NCI-H510A (cell line): Measurements from ENCODE around the gene ZNF813.
"Not testable (repeated sequence)": the region's sequence is repeated elsewhere in the genome, so short reads cannot be mapped to it uniquely, and the experiment has no call there.

Experiments used
- DNase-seq: peaks from one replicate; lab custom pipeline; 2025; lab: John Stamatoyannopoulos, UW

Gene ZNF813

DNA sequence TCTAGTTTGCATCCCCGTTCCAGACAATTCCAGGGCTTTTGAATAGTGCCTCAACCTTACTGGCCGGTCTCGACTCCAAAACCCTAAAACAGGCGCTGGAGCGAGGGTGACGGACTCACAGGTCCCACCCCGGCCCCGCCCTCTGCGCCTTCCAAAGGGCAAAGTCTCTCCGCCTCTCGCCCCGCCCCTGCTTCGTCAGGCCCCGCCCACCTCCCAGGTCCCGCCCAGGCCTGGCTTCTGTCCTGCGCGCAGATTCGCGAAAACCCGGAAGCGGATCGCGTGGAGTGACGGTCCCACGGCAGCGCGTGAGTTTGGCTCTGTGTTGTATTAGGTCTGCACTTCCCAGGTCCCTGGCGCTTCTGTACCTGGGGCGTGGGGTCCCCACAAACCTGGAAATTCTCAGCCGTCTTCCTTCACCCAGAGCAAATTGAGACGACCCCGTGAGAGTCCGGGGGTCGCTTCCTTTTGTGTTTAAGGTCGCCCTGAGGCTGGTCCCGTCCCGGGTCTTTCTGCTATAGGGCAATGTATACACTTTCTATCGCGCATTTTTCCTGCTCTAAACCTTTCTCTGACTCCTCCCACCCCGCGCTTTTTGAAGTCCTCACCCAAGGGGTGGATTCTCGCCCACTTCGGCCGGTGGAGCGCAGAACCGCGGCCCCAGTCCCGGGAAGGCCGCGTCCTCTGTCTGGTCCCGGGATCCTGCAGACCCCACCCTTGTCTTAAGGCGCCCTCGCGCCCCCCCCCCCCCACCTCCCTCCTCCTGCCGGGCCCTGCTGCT lies at the start of gene ZNF813:
TSS of gene ZNF813 (plus strand) at position 249 of the 778 bp plus-strand sequence. CDS start 16,090 bp downstream, outside the sequence.
- DNase-seq = no peak

DNA sequence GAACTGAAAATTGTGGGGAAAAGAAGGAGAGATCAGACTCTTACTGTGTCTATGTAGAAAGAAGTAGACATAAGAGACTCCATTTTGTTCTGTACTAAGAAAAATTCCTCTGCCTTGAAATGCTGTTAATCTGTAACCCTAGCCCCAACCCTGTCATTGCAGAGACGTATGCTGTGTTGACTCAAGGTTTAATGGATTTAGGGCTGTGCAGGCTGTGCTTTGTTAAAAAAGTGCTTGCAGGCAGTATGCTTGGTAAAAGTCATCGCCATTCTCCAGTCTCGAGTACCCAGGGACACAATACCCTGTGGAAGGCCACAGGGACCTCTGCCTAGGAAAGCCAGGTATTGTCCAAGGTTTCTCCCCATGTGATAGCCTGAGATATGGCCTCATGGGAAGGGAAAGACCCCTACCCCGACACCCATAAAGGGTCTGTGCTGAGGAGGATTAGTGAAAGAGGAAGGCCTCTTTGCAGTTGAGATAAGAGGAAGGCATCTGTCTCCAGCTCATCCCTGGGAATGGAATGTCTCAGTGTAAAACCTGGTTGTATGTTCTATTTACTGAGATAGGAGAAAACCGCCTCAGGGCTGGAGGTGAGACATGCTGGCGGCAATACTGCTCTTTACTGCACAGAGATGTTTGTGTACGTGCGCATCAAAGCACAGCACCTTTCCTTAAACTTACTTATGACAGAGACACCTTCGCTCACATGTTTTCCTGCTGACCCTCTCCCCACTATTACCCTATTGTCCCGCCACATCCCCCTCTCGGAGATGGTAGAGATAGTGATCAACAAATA lies 46.8 kb upstream of the ZNF813 start:
- not testable (repeated sequence) for DNase-seq

- no peak for DNase-seq
These were observed 45.0 kb upstream of the ZNF813 start for GRCh38 chr19:53422551-53422950.

GRCh38 chr19:53423074-53423473 lies 44.5 kb upstream of the ZNF813 start:
- DNase-seq = not testable (repeated sequence)

- DNase-seq = not testable (repeated sequence)
These were observed 43.9 kb upstream of the ZNF813 start for GRCh38 chr19:53423680-53424079.

- DNase-seq = no peak
These were observed 42.5 kb upstream of the ZNF813 start for GRCh38 chr19:53424968-53425597.

DNA sequence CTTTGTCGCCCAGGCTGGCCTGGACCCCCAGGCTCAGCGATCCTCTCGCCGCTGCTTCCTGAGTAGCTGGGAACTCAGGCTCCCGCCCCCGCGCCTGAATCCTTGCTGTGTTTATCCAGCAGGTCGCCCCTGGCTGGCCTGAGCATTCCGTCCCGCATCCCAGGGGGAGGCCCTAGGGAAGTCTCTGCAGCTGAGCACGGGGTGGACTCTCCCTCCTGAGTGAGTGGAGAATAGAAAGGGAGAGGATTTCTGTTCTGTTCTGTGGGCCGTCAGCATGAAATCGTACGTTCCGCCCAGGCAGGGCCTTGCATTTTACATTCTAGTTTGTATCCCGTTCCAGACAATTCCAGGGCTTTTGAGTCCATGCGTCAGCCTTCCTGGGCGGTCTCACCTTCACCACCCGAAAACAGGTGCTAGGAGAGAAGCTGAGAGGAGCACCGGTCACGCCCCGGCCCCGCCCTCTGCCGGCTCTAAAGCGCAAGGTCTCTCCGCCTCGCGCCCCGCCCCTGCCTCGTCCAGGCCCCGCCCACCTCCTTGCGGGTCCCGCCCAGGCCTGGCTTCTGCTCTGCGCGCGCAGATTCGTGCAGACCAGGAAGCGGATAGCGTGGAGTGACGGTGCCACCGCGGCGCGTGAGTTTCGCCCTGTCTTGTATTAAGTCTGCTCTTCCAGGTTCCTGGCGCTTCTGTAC lies 36.0 kb upstream of the ZNF813 start, which contains the start of gene ZNF761:
TSS of gene ZNF761 (plus strand) at position 586 of the 689 bp plus-strand sequence. CDS start 15,285 bp downstream, outside the sequence.
- peak; percentile 84 for DNase-seq

GRCh38 chr19:53432088-53432661 lies 35.4 kb upstream of the ZNF813 start:
- DNase-seq = no peak

- DNase-seq = not testable (repeated sequence)
These were observed 23.7 kb upstream of the ZNF813 start for GRCh38 chr19:53443809-53444208.

DNA sequence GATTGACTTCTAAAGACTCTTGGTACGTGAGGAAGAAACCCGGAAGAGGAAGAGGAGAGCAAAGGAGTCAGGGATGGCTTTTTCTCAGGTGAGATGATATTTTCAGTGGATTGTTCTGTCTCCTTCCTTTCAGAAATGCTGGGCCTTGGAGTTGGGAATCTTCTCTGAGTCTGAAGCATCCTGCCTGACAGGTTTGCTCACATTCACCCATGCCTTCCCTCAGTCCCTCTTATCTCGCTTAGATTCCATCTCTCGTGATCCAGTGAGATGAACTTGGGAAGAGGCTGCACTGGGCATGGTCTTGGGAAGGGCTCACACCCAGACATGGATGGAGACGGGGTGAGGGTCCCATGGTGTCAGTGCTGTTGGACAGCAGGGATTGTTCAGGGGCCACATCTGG lies 20.3 kb upstream of the ZNF813 start:
- DNase-seq = not testable (repeated sequence)

GRCh38 chr19:53455828-53456227 lies 11.7 kb upstream of the ZNF813 start:
- no peak for DNase-seq

- not testable (repeated sequence) for DNase-seq
These were observed 7.3 kb upstream of the ZNF813 start for GRCh38 chr19:53460131-53460721.

DNA sequence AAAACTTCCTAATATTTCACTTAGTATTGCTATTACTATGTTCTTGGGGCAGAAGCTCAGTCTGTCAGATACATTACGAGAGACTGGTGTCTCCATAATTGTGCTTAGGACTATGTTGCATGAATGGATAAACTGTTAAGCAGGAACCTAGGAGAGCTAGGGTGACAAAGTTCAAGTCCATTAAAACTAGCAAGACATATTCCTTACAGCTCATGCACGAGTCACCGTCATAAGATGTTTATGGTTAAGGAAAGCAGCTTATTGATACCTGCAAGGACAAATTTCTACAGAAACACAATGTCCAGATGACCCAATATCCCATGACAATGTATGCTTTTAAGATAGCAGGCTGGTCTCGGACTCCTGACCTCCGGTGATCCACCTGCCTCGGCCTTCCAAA lies 5.7 kb upstream of the ZNF813 start:
- no peak for DNase-seq

DNA sequence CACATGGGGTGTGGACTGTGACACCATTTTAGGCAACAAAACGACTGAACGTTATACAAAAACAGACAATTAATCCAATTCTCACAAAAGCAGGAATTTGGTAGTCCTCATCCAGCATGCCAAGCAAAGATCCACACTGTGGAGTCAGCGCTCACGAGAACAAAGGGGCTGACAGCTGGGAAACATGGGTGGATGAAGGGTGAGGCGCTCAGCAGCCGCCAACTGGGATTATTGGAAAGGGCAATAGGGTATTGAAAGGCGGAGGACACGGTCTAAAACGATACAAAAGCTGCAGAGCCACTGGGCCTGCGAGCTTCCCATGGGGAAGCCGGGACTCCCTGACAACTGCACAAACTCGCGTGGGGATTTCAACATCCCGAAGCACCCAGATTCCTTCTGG lies 4.7 kb upstream of the ZNF813 start:
- DNase-seq = no peak

GRCh38 chr19:53463263-53463662 lies 4.3 kb upstream of the ZNF813 start:
- no peak for DNase-seq

- DNase-seq = no peak
These were observed 628 bp upstream of the ZNF813 start for GRCh38 chr19:53466726-53467484.

DNA sequence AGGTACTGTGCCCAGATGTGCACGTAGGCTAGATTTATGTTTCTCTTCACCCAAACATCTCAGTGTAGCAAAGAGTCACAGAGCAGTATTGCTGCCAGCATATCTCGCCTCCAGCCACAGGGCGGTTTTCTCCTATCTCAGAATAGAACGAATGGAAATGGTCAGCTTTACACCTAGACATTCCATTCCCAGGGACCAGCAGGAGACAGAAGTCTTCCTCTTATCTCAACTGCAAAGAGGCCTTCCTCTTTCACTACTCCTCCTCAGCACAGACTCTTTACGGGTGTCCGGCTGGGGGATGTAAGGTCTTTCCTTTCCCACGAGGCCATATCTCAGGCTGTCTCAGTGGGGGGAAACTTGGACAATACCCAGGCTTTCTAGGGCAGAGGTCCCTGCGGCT lies 1.1 kb downstream of the ZNF813 start:
- not testable (repeated sequence) for DNase-seq

DNA sequence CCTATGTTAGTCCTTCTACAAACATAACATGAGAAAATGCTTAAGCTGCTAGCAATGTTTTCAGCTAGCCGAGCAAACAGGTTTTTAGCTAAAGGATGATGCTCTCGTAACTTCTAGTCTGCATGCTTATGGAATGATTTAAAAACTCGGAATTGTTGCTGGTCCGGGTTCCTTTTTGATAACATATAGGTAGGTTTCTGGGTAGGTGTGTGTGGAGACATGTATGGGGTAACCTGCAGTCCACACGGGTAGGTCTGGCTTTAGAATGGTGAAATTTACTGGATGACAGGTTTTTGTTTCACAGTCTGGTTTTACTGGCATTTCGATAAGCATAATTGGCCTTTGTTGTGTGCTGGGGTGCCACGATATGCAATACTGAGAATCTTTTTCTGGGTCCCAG lies 4.4 kb downstream of the ZNF813 start:
- DNase-seq = no peak

DNA sequence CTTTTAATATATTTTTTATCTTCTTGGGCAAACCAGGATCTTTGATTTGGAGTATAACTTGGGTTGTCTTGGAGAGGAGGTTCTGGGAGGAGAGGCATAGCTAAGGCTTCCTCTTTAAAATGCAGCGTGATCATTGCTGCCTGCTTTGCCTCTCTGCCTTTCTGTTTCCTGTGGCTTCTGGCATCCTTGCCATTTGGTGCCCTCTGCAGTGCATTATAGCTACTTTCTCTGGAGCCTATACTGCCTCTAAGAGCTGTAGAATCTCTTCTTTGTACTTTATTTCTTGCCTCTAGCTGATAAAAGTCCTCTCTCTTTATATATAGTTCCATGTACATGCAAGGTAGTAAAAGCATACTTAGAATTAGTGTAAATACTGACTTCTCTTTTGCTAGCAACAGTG lies 7.3 kb downstream of the ZNF813 start:
- DNase-seq = not testable (repeated sequence)

DNA sequence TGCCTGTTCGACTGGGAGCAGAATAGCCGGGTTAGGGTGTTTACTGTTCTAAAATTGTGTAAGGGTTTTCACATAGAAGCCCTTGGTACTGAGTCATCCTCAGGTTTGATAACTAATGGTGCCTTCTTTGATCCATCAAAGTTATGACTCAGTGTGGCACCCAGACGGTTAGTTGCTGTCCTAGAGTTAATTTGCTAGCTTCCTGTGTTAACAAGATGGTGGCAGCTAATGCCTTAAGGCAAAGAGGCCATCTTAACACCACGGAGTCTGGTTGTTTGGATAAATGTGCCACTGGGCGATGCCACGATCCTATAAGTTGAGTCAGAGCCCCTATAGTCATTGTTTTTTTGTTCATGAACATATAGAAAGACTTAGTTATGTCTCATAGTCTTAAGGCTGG lies 7.9 kb downstream of the ZNF813 start:
- DNase-seq = not testable (repeated sequence)
